GM12878 (cell line): ENCODE data around the gene FRAS1. TPM values are rescaled to one million over a fixed set of nuclear protein-coding genes. Genes with fewer than 3 reads are reported as not detected.

ENCODE experiments used
- ATAC-seq: fragments of 200-7000 bp; cut with Tn5 transposase; 3 replicates; pipeline ENCODE4 v1.9.1; 2020; ENCODE audit warnings: mild to moderate bottlenecking, moderate library complexity
- BruUV-seq: library from RNA; stranded (reverse); fragments of 400-500 nt; replicated peaks from 2 replicates; lab custom pipeline; 2021; lab: Mats Ljungman, UMichigan
- CTCF ChIA-PET: fragments of 300-600 bp; sonication (Branson Sonifier 250); formaldehyde crosslinking; extraction: SDS; loops from one replicate; lab custom pipeline; 2021; ENCODE audit warnings: inconsistent platforms; lab: Yijun Ruan, JAX
- POLR2A ChIA-PET: fragments of 350-600 bp; formaldehyde crosslinking; extraction: SDS; loops from one replicate; lab custom pipeline; 2021; ENCODE audit warnings: inconsistent platforms; lab: Charles Lee
- RAD21 ChIA-PET: fragments of 300-600 bp; sonication (Branson Sonifier 250); formaldehyde crosslinking; loops from one replicate; lab custom pipeline; 2023; ENCODE audit warnings: antibody characterized with exemption; ENCODE audit not compliant: unreplicated experiment; lab: Charles Lee
- SMC1A ChIA-PET: fragments of 300-600 bp; sonication (Branson Sonifier 250); formaldehyde crosslinking; loops from one replicate; lab custom pipeline; 2023; ENCODE audit not compliant: unreplicated experiment, uncharacterized antibody; lab: Charles Lee
- DNase-seq: peaks from one replicate; pipeline ENCODE4 v3.0.0-alpha.2; 2011; ENCODE audit warnings: low read depth, low spot score
- FAIRE-seq: peaks from 3 replicates; lab custom pipeline; 2011; peaks lifted over from hg19 to GRCh38; lab: Jason Lieb, UNC
- H2AFZ ChIP-seq: 2 replicates; pipeline ENCODE4 v1.6.0; 2011; ENCODE audit warnings: low read depth, low read length, control low read depth; ENCODE audit not compliant: control insufficient read depth
- H3K27ac ChIP-seq: 2 replicates; pipeline ENCODE4 v1.5.1; 2011; ENCODE audit warnings: control low read depth; ENCODE audit not compliant: control insufficient read depth, insufficient read depth
- H3K27me3 ChIP-seq, 2 experiments: replicated peaks in 1 of 2; 2 replicates each; pipeline versions ENCODE4 v1.6.0 to v1.6.1; 2011; ENCODE audit warnings: low read length in 1 of 2; ENCODE audit not compliant: control insufficient read depth in 2 of 2, insufficient read depth in 2 of 2
- H3K36me3 ChIP-seq, 2 experiments: 2 replicates each; pipeline ENCODE4 v1.5.1; 2011; ENCODE audit warnings: low read length in 1 of 2; ENCODE audit not compliant: control insufficient read depth in 2 of 2, insufficient read depth in 2 of 2
- H3K4me1 ChIP-seq: 2 replicates; pipeline ENCODE4 v1.6.1; 2011; ENCODE audit warnings: mild to moderate bottlenecking, low read length, moderate library complexity, mixed read lengths; ENCODE audit not compliant: control insufficient read depth, insufficient read depth
- H3K4me2 ChIP-seq: 2 replicates; pipeline ENCODE4 v1.6.0; 2011; ENCODE audit warnings: control low read depth; ENCODE audit not compliant: control insufficient read depth, insufficient read depth
- H3K4me3 ChIP-seq: fragments of 200-600 bp; sonication (generic); 2 replicates; pipeline ENCODE4 v1.5.1; 2016
- H3K79me2 ChIP-seq: 2 replicates; pipeline ENCODE4 v1.6.0; 2011; ENCODE audit warnings: low read length; ENCODE audit not compliant: control insufficient read depth, insufficient read depth
- H3K9ac ChIP-seq: 2 replicates; pipeline ENCODE4 v1.8.0; 2011; ENCODE audit warnings: low read length, control low read depth, mixed read lengths; ENCODE audit not compliant: control insufficient read depth, insufficient read depth
- H3K9me3 ChIP-seq: replicated peaks from 3 replicates; pipeline ENCODE4 v1.5.1; 2011; ENCODE audit warnings: mild to moderate bottlenecking, low read length; ENCODE audit not compliant: control insufficient read depth, insufficient read depth
- H4K20me1 ChIP-seq: 2 replicates; pipeline ENCODE4 v1.6.0; 2011; ENCODE audit not compliant: control insufficient read depth, insufficient read depth
- ATF3 ChIP-seq: IDR thresholded peaks from 2 replicates; pipeline ENCODE4 v1.6.1; 2011; ENCODE audit warnings: low read depth, mild to moderate bottlenecking, low read length, moderate library complexity, borderline replicate concordance; ENCODE audit errors: extremely low read depth
- CHD2 ChIP-seq: IDR thresholded peaks from 2 replicates; pipeline ENCODE4 v1.6.1; 2011; ENCODE audit warnings: low read depth, low read length, improper control_type of control experiment, borderline replicate concordance
- JUNB ChIP-seq: IDR thresholded peaks from 2 replicates; pipeline ENCODE4 v1.6.1; 2016; ENCODE audit warnings: antibody characterized with exemption, mild to moderate bottlenecking
- SMARCA5 ChIP-seq: fragments of 450-650 bp; IDR thresholded peaks from 2 replicates; pipeline ENCODE4 v1.6.1; 2017; ENCODE audit warnings: mild to moderate bottlenecking
- STAT1 ChIP-seq: fragments of 450-650 bp; conservative IDR thresholded peaks from 2 replicates; pipeline ENCODE4 v1.6.1; 2014; ENCODE audit warnings: antibody characterized with exemption, mild to moderate bottlenecking
- WGBS: methylation state at CpG from one replicate; pipeline ENCODE4 v1.1.6; 2016; ENCODE audit warnings: low lambda C conversion rate; ENCODE audit not compliant: insufficient replicate concordance, insufficient coverage; ENCODE audit errors: missing lambda C conversion rate; 5-methylcytosine and 5-hydroxymethylcytosine counted together
- in situ Hi-C: fragments of 300-500 bp; cut with MboI; formaldehyde crosslinking; loops from 9 replicates; pipeline ENCODE4 v1.14.3; 2018; ENCODE audit warnings: mixed read lengths
- intact Hi-C: fragments of 100-400 bp; cut with micrococcal nuclease; formaldehyde crosslinking; loops from one replicate; pipeline ENCODE4 v1.14.2; 2022; ENCODE audit not compliant: unreplicated experiment
- polyA plus RNA-seq, 11 experiments: library from polyadenylated mRNA; depleted of rRNA in 4 of 11; unstranded in 6 of 11; stranded (reverse) in 5 of 11; fragments of >200 nt; fragmentation: Nextera tagmentation in 4 of 11; fragmentation: Illumina TruSeq in 1 of 11; extraction: Ambion mirVana in 4 of 11; extraction: Trizol in 1 of 11; gene quantifications; 1 replicate in 1 of 11; 2 replicates in 10 of 11; pipeline versions ENCODE4 v1.2.1 to v1.2.3, GENCODE V29; 2011 to 2016; ENCODE audit warnings: inconsistent platforms in 2 of 11, missing spikeins in 2 of 11, low read depth in 1 of 11
- total RNA-seq, 4 experiments: library from RNA; depleted of rRNA in 3 of 4; stranded (reverse); fragments of >200 nt in 3 of 4; fragmentation: Illumina TruSeq in 1 of 4; extraction: Trizol in 1 of 4; gene quantifications; 2 replicates each; pipeline versions ENCODE4 v1.2.1 to v1.2.3, GENCODE V29; 2013 to 2021

FRAS1 gene
- total and polyA plus RNA-seq, 10 of the 15 experiments (the other 5 are each of a cell fraction or from before 2014, with no cell fraction given): 0.08 to 11.7 (median 0.20) TPM

GRCh38 chr4:78293821-78294301, 236.7 kb downstream of the FRAS1 start (continued):
- TF ChIP-seq STAT1 (no peak), JUNB (no peak), ATF3 (no peak), SMARCA5 (no peak)

GRCh38 chr4:78296261-78296660, 239.1 kb downstream of the FRAS1 start:
- H3K4me1 ChIP-seq: peaks cover 8% of the 10 kb centered on the region; the same call in 1 of the 2 replicates
- H2AFZ ChIP-seq: no peak overlapping the region
- H3K27ac ChIP-seq: no peak overlapping the region
- no peak for DNase-seq
- intact Hi-C loops (loop anchor here (10.0 kb wide), 1 partner anchor 569 kb away; no protein-coding TSS in a partner anchor), in situ Hi-C loops (no loop called here)
- H3K9me3 ChIP-seq: no peaks in the 10 kb centered on the region
- no peaks in the 10 kb centered on the region for H3K79me2 ChIP-seq
- TF ChIP-seq CHD2: no peak
- H4K20me1 ChIP-seq: no peaks in the 10 kb centered on the region
- FAIRE-seq: no peak
- H3K4me2 ChIP-seq: peak overlapping the region; percentile 72; the same call in 1 of the 2 replicates
- no TSS peak for BruUV-seq
- no peak overlapping the region for H3K4me3 ChIP-seq
- WGBS: 52% methylated on average over 3 of the region's 3 CpGs
- ChIA-PET CTCF (interaction anchor here (1.4 to 2.7 kb wide), 3 partner anchors 9 to 236 kb away, joined by 3 to 15 read pairs (median 8); no protein-coding TSS in a partner anchor), RAD21 (interaction anchor here (1.0 to 1.6 kb wide), 6 partner anchors 14 to 129 kb away, joined by 3 to 4 read pairs (median 3); no protein-coding TSS in a partner anchor), SMC1A (interaction anchor here (1.0 to 5.9 kb wide), 13 partner anchors 9 to 337 kb away, joined by 3 to 30 read pairs (median 4); no protein-coding TSS in a partner anchor), POLR2A (interaction anchor here (1.0 kb wide), 1 partner anchor 14 kb away, joined by 3 read pairs; no protein-coding TSS in a partner anchor)
- H3K27me3 ChIP-seq: no peaks in the 10 kb centered on the region
- no peak for ATAC-seq
- no peaks in the 10 kb centered on the region for H3K36me3 ChIP-seq
- H3K9ac ChIP-seq: no peak overlapping the region
